ENCODE data around the gene UBE2E3.
"Not testable (repeated sequence)": the region's sequence is repeated elsewhere in the genome, so short reads cannot be mapped to it uniquely, and the experiment has no call there.

UBE2E3 gene

DNA sequence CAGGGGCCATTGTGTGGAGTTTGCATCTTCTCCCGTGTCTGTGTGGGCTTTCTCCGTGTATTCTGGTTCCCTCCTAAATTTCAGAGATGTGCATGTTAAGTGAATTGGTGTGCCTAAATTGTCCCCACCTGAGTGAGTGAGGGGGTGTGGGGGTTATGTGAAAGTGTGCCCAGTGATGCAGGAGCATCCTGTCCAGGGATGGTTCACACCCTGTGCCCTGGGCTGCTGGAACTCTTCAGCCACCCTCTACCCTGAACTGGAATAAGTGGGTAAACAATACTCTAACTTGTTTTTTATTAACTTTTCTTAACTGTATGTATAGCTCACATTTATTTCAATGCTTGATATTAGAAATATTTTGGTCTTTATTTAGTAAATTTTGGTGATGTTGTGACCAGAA, 56.0 kb downstream of the UBE2E3 start:
- no peak for DNase-seq (ENCODE audit: low read depth in 2 of 2)

DNA sequence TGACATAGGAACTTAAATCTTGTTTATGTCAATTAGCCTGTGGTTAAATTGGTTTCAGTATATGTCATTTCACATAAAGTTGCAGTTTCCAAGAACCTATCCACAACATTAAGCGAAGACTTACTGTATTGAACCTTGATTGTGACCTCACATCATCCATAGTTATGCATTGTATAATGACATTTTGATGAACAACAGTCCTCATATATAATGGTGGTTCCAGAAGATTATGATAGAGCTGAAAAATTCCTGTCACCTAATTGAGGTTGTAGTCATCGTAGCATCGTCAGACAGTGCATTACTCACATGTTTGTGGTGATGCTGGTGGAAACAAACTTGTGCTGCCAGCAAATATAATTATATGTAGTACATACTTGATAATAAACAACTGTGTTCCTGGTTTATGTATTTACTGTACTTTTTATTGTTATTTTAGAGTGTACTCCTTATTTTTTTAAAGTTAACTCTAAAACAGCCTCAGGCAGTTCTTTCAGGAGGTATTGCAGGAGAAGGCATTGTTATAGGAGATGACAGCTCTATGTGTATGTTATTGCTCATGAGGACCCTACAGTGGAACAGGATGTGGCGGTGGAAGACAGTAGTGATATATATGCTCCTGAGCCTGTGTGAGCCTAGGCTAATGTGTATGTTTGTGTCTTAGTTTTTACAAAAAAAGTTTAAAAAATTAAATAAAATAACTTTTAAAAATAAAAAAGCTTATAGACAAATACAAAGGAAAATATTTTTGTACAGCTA, 56.6 kb downstream of the UBE2E3 start:
- no peak for DNase-seq (ENCODE audit: low read depth in 2 of 2)

DNA sequence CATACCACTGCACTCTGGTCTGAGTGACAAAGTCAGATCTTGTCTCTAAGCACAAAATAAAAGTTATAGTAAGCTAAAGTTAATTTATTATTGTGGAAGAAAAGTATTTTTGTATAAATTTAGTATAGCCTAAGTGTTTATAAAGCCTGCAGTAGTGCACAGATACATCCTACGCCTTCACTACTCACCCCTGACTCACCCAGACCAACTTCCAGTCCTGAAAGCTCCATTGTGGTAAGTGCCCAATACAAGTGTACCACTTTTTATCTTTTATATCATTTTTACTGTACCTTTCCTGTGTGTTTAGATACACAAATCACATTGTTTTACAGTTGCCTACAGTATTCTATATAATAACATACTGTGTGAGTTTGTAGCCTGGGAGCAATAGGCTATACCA, 57.5 kb downstream of the UBE2E3 start:
- no peak for DNase-seq (ENCODE audit: low read depth in 2 of 2)

DNA sequence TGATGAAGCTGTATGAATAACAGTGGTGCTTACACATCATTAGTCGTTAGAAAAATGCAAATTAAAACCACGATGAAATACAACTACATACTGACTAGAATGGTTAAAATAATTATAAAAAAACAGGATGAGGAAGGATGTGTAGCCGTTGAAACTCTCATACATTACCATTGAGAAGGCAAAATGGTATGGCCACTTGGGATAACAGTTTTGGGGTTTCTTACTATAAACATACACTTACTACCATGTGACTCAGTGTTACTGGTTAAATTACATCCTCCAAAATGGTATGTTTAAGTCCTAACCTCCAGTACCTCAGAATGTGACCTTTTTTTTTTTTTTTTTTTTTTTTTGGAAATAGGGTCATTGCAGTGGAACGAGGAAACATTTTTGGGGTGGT, 58.4 kb downstream of the UBE2E3 start:
- DNase-seq (ENCODE audit: low read depth in 2 of 2): no peak

DNA sequence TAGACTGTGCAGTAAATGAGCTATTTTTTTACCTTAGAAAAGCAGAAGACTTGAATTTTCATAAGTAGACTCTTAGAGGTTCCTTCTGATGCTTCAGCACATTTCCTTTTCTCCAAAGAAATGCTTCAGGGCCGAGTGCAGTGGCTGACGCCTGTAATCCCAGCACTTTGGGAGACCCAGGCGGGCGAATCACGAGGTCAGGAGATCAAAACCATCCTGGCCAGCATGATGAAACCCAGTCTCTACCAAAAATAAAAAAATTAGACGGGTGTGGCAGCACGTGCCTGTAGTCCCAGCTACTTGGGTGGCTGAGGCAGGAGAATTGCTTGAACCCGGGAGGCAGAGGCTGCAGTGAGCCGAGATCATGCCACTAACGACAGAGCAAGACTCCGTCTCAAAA, 60.4 kb downstream of the UBE2E3 start:
- not testable (repeated sequence) for DNase-seq (ENCODE audit: low read depth in 2 of 2)

DNA sequence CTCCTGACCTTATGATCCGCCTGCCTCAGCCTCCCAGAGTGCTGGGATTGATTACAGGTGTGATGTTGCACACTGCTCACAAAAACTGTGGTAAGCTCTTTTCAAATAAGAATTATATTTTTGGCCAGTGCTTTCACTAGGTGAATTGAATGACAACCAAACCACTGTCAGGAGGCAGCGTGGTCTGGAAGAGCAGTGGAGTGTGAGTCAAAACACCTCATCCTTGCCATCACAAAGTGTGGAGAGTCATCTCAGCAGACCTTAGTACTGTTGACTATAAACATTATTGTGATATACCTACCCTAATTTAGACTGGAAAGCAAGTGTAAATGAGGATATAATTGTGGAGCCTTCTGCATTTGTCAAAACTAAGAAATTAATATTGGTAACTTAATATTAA, 61.3 kb downstream of the UBE2E3 start:
- DNase-seq (ENCODE audit: low read depth in 2 of 2): no peak

DNA sequence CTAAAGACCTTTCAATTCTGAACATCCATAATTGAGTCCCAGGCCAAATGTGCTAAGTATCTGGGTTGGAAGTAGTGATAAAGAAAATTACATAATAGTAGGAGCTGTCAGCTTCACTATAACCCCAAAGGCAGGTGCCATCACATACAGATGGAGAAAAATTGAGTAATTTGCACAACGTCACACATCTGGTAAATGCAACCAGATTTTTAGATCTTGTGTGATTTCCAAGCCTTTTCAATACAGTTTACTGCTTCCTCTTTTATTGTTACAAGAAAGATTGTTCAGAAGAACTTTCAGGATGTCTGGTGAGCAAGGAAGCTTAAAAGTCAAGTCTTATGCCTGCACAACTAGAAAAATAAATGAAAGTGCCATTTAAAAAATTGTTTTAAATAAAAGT, 62.3 kb downstream of the UBE2E3 start:
- no peak for DNase-seq (ENCODE audit: low read depth in 2 of 2)

DNA sequence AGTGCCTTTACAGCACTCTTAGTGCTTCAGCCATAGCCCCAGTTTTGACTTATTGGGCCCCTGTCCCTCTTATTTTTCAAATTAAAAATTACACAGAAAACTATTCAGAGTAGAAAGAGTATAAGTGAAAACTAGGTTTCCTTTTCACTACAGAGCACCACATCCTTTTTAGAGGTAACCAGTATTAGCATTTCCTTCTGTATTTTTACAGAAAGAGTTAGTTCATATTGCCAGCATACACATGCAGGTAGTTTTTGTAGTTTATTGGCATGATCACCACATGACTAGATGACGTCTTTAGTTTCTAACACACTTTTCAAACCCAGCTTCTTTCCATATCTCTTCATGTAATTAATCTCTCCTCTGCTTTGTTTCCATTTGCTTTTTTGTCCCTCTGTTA, 66.4 kb downstream of the UBE2E3 start:
- DNase-seq (ENCODE audit: low read depth in 2 of 2): no peak

DNA sequence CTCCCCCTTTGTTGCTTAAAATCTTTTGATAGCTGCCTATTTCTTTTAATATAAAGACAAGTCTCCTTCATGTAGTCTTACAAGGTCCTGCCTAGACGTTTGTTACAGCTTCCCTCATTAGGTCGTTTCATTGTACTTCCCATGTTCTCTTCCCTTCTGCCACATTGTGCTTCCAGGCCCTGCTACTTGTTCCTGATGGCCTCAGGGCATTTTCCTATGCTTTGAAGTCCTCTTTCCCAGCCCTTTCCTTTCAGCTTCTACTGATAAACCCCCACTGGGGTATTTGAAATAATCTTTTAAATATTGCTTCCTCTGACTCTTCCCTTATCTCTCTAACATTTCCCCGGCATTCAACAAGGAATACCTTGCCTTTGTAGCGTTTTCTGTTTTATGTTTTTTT, 67.4 kb downstream of the UBE2E3 start:
- DNase-seq (ENCODE audit: low read depth in 2 of 2): no peak

DNA sequence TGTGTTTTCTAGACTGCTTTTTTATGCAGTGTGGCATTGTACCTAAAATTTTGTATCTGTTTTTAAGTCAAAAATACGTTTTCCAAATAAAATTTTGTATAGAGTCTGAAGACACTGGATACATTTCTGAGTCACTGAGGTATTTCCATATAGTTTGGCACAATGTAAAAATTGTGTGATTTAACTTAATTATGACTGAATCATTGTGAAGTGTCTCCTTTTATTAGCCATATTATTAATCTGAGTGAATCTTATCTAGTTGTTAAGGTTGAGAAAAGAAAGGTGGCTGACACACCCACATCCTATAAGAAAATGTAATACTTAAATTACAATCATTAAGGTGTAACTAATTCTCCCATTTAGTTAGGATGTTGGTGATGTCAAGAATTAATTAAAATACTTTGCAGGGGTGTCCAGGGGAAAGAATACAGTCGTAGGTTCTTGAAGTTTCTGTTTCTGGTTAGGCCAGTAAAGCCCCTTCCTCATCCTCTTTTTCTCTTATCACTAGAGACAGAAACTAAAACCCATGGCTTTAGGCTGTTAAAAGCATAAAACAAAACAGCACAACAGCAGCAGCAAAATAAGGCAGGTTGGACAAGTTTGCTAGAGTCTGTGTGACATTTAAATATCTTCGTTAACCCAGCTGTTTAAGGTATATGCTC, 71.6 kb downstream of the UBE2E3 start:
- no peak for DNase-seq (ENCODE audit: low read depth in 2 of 2)

DNA sequence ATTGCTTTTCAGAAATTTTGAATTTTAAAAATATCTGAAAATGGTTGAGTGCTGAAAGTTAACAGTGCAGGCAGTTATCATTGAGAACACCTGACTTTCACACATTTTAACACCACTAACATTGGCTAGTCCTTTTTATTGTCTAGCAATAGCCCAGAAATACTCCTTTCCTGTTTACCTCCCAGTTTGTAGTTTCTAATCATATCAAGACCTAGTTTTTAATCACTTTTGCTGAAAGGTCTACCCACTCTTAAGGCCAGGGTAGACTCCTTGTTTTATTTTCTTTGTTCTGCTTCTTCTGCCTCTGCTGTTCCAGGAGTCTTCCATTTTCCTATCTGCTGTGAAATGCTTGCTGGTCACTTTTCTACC, 72.1 kb downstream of the UBE2E3 start:
- no peak for DNase-seq (ENCODE audit: low read depth in 2 of 2)

DNA sequence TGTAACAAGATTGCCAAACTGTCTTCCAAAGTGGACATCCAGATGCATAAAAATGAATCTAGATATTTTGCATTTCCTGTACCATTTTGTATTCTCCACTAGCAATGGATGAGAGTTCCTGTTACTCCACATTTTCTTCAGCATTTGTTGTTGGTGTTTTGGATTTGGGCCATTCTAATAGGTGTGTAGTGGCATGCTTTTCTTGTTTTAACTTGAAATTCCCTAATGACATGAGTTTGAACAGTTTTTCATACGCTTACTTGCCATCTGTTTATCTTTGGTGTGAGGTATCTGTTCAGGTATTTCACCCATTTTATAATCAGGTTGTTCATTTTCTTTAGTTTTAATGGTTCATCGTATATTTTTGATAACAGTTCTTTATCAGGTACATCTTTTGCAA, 73.9 kb downstream of the UBE2E3 start:
- no peak for DNase-seq (ENCODE audit: low read depth in 2 of 2)

DNA sequence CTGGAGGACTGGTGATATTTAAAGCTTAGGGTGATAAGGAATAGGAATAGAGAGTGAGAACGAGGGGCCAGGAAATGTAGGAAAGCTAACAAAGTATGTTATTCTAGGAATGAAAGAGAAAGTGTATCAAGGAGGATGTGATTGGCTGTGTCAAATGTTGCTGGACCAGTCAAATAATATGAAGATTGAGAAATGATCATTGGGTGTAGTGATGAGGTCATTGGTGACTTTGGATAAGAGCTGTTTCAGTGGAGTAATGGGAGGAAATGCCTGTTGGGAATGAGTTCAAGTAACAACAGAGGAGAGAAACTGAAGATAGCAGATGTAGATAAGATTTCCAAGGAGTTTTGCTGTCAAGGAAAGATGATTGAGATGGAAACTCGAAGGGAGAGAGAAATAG, 74.4 kb downstream of the UBE2E3 start:
- DNase-seq (ENCODE audit: low read depth in 2 of 2): no peak

DNA sequence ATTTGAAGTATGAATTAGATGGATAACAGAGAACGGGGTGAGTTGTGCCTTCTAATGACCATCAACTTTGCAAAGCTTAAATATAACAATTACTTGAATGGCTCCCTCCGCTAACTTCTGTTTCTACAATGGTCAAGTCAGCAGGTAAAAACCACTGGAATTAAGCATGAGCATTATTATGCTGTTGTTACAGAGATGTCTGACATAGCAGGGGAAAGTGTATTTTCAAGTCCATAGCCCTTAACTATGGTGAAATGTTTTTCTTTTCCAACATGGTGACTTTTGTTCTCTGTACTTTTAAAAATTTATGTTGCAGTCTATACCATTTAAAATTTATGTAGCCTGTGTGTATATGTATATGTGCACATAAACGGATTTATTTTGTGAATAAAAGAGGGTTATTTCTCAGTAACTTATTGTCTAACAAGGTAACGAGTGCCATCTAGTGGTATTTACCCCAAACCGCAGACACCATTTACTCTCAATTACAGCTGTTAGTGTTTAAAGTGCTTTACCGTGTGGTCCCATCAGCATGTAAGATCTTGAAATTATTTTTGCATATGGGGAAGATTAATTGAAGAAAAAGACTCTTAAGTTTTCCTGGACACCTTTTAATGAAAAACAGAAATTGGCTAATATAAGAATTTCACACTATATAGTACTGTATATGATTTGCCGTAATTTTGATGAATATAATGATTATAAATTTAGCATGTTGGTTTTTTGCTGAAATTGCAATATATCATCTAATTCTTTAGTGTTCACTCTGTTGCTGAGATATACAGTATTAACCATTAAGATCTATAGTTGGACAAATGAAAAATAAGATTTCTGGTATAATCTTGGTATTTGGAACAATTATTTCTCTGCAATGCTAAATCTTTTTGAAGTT, 78.2 kb downstream of the UBE2E3 start:
- DNase-seq (ENCODE audit: low read depth in 2 of 2): peak in 1 of 2 donors; percentile 6

DNA sequence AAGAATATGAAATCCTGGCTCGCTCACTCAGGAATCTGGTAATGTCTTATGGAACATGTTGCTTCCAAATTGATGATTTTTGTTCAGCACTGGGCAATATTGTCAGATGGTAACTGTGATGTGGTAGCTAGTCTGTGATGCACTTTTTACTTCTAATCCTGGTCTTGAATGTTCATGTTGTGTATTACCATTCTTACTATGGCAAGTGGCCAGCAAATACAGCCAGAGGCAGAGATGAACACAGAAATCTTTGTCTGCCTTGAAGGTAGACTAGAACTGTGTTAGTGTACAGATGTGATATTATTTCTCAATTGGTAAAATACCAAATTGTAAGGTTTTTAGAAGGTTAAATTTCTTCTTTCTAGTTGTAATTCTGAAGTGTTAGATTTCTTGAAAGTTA, 83.3 kb downstream of the UBE2E3 start:
- DNase-seq (ENCODE audit: low read depth in 2 of 2): no peak

DNA sequence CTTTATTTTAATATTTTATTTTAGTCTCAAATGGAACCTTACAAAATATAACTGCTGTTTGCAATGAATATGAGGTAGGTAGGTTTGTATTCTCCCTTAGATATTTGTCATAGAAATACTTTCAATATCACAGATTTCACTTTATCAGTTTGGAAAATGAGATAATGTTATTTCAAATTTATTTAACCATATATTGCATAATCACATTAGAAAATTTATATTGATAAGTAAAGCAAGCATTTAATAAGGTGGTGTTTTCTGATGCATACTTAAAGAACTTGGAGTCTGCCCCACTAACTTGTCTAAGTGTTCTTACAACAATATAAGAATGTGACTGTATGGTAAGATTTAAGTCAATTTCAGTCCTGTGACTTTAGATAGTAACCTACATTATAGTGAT, 85.1 kb downstream of the UBE2E3 start:
- no peak for DNase-seq (ENCODE audit: low read depth in 2 of 2)

DNA sequence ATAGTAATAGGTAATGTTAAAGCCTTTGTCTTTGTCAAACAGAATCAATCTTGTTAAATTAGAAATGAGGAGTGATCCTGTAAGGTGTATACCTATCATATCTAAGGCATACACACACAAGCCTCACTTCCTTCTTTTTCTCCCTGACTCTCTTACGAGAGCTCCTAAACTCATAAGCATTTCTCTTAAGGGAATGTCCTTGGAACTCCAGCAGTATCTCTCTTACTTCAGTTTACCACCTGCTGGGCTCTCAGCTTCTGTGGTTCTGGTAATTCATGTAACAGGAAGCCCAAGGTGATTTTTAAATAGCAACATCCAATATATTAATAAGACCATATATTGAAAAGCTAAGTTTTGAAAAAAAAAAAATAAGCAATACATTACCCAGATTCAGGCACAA, 85.9 kb downstream of the UBE2E3 start:
- DNase-seq (ENCODE audit: low read depth in 2 of 2): no peak

DNA sequence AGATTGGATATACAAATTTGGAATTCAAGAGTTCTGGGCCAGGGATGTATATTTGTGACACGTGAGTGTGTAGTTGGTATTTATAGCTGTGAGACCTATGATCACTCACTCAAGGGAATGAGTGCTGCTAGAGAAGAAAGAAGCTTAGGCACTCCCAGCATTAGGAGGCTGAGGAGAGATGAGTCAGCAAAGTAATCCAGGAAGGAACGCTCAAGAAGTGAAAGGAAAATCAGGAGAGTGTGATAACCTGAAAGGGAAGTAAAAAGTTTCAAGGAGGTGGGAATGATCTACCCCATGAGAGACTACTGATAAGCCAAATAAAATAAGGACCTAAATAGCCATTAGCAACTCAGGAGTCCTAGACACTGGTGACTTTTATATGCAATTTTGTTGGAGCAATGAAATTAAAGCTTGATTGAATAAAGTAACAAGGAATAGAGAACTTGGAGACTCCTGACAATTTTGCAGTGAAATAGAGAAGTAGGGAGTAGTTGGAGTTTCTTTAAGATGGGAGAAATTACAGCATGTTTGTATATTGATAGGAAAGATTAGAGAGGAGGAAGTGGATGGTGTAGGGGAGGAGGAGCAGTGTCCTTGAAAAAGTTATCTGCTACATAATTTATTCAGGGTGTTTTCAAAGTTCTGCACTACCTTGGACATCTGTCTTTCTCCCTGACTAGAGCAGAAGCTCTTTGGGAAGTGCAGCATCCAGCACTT, 89.9 kb downstream of the UBE2E3 start:
- no peak for DNase-seq (ENCODE audit: low read depth in 2 of 2)

DNA sequence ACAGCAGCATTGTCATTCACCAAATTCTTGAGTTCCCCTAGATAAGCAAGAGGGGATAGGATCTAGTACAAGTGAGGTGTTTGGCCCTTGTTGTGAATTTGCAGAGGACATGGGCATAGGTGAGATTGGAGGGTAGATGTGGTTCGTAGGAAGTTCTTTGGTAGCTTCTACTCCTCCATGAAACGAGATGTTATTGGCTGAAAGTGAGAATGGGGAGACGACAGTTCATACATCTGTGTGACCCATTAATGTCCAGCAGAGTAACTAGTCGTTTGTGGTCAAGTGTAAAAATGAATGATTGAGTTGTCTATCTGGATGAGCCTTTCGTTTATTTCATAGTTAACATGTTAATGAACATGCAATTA, 90.4 kb downstream of the UBE2E3 start:
- no peak for DNase-seq (ENCODE audit: low read depth in 2 of 2)

DNA sequence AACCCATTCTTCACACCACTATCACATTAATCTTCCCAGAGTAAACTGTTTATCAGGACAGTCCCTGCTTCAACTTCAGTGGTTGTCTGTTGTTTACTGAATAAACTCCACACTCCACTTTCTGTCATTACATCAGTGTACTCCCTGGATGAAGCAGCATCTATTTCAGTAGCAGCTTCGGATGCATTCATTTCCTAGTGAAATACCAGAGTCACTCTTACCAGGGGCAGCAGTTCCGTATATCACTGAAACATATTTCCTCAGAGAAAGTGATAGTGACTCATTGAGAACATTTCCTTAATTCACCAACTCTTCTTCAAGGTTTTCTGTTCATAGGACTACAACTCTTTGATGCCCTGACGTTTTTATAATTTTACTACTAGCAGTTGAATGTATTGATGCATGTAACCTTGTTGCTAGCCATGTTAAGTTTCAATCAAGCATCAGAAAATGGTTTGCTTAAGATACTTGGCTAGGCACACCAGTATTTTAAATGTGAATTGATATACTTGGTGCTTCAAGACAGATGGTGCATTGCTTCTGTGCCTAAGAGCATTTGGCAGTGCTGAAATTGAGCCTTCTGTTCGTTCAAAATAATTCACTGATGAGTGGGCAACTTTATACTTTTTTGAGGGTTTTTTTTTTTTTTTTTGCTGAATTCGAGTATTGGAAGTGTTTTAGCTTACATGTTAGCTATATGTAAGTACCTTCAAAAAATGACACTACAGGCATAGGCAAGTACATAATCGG, 92.3 kb downstream of the UBE2E3 start:
- DNase-seq (ENCODE audit: low read depth in 2 of 2): no peak

DNA sequence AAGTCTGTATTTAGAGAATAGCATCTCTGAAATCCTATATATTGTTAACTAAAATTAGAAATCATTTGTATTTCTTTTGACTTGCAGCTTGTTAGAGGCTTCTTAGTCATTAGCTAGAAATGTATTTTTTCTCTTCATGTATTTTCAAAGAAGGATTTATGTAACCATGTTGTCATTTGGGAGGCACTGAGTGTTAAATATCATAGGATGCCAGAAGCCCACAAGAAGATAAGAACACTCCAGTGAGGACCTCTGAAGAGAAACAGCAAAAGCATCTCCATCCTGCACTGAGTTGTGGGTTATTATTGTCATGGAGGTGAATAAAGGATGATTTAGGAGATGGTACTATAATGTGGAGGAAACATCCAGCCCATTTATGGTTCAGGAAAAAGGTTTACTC, 93.5 kb downstream of the UBE2E3 start:
- DNase-seq (ENCODE audit: low read depth in 2 of 2): no peak

Measured in stimulated activated CD4-positive, alpha-beta T cell treated with anti-CD3 and anti-CD28 coated beads, Interleukin-4, amount 100 ng/mL, for 48 hours (primary cell).